Fibroblast of skin of right quadriceps (primary cell): ENCODE data around the gene KRTAP21-2.
"Not testable (repeated sequence)": the region's sequence is repeated elsewhere in the genome, so short reads cannot be mapped to it uniquely, and the experiment has no call there.

Source experiments
- DNase-seq: peaks from one replicate; pipeline ENCODE4 v3.0.0-alpha.2; 2013

KRTAP21-2 gene

DNA sequence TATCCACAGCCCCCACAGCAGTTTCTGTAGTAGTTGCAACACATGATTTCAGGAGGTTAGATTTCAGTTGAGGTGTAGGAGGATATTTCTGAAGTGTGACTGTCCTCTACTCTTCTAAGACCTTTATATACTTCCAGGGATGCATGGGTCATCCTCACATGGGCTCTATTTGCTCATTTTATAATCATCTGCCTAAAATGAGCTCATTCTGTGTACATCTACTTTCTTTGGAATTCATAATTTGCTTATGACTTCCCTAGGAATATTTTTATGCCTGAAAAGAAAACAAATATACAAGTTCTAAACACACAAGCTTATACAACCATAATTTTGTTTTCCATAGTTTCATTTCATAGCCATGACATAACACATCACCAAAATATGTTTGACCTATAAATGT, at the start of gene KRTAP21-2:
Gene KRTAP21-2, minus strand, starts transcription at position 101 of the 400 bp plus-strand sequence. Its CDS starts 57 bp downstream, at position 44.
- no peak for DNase-seq

DNA sequence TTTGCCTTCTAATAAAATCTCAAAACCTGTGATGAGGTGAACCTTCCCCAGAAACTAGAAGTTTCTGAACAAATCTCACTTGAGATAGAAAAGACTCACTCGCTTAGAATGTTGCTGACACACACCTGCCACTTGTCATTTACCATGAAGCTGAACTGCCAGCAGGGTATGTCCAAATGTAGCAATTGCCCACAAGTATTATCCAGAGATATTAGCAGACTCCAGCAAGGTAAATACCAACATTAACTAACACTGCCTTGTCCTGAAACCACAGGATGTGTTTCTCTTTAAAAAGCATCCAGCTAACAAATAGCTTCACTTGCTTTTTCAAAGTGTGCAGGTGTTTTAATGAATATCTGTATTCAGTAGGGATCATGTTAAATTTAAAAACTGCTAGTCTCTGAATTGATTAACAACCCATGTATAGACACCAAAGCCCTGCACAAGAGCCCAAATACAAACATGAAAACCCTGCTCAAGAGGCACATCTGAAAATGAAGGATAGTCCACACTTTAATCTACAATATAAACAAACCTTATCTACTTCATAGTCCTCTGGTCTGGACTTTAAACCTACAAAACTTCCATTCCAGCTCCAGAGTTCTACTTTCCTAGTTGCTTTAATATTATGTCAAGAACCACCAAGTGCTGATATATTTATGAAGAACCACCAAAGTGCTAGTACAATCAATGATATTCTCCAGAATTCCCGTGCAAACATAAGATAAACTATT, 46.7 kb upstream of the KRTAP21-2 start:
- DNase-seq: no peak

DNA sequence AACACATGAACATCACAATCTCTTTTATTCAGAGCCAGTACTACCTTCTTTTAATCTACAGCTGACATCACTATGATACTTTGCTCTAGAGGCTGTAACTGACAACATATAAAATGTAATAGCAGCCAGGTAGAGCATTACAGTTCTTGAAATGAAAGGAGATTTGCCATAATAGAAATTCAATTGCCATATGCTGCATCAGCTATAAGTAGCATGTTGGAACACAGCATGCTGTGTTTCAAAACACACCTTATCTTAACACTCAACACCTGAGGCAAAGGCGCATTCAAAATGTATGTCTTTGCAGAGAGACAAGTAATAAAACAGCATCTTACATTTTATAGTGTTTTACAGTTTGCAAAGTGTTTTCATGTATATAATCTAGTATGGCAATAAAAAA, 32.2 kb upstream of the KRTAP21-2 start:
- no peak for DNase-seq

GRCh38 chr21:30769724-30770431, 22.8 kb upstream of the KRTAP21-2 start:
- DNase-seq: no peak

- DNase-seq: no peak
These were observed 13.7 kb upstream of the KRTAP21-2 start for GRCh38 chr21:30760776-30761175.

- DNase-seq: peak; percentile 1
These were observed 11.2 kb upstream of the KRTAP21-2 start for GRCh38 chr21:30758306-30758705.

- DNase-seq: not testable (repeated sequence)
These were observed 8.3 kb upstream of the KRTAP21-2 start, which contains the start of gene KRTAP21-1 for GRCh38 chr21:30755328-30755727. Gene KRTAP21-1 (minus strand): TSS chr21:30755428. CDS start chr21:30755378, 50 bp downstream.

- DNase-seq: no peak
These were observed 6.6 kb downstream of the KRTAP21-2 start for GRCh38 chr21:30740462-30740861.

DNA sequence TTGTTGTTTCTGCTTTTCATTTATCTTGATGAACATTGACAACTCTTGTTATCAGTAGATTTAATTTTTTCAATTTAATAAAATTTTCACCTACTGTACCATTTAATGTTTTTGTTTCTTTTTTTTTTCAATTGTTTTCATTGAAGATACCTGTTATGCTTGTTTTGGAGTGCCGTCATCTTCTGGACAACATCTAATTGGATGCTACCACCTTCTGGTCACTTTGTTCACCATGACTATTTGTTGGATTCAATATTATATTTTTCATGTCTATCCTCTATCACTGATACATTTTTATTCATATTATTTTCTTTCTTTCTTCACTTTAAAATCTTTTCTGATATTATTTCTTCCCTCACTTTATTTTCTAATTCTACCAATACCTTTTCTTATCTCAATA, 14.0 kb downstream of the KRTAP21-2 start:
- DNase-seq: no peak

- no peak for DNase-seq
These were observed 20.3 kb downstream of the KRTAP21-2 start for GRCh38 chr21:30726726-30727125.

- DNase-seq: no peak
These were observed 27.7 kb downstream of the KRTAP21-2 start for GRCh38 chr21:30719401-30719800.

DNA sequence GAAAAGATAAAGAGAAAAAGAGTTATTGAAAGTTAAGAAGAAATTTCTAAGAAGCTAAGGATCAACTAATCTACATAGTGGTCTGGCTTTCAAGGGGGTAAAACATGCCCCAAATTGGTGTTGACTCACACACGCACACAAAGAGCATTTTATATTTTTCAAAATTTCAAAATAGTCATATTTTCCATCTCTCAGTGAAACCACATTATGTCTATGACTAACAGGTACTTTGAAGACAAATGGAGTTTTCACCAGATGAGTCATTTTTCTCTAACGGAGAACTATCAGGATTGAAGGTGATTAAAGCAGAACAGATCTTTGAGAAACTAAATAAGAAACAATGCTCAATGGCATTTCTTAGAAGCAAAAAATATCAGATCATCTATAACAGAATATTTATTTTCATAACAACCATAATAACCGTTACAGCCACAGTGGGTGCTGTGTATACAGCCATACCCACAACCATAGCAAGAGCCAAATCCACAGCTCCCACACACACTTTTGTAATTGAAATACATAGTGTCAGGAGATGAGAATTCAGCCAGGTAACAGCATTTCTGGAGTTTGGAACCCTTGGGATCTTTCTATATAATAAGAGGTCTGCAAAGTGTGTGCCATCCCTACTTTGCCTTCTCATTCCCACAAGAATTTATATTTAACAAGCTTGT, 28.7 kb downstream of the KRTAP21-2 start, which contains the start of gene KRTAP21-3:
Gene KRTAP21-3, minus strand, starts transcription at position 539 of the 671 bp plus-strand sequence. Its CDS starts 18 bp downstream, at position 521.
- peak; percentile 80 for DNase-seq

DNA sequence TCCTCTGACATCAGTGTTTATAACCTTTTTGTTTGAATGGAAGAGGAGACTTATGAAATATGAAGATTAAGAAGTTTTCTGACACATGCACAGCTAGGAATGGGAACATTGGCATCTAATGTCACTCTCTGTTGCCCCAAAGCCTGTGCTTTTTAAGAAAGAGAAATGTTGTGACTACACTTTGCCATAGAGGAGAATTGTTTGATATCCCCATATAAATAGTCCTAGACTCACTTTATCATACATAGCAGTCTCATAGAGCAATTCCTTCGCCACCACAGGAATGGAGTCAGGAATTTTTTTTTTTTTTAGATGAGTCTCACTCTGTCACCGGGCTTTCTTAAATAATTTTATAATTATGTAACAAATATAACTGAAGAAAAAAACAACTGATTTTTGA, 30.0 kb downstream of the KRTAP21-2 start:
- peak; percentile 26 for DNase-seq

- peak; percentile 21 for DNase-seq
These were observed 32.1 kb downstream of the KRTAP21-2 start for GRCh38 chr21:30714946-30715345.

DNA sequence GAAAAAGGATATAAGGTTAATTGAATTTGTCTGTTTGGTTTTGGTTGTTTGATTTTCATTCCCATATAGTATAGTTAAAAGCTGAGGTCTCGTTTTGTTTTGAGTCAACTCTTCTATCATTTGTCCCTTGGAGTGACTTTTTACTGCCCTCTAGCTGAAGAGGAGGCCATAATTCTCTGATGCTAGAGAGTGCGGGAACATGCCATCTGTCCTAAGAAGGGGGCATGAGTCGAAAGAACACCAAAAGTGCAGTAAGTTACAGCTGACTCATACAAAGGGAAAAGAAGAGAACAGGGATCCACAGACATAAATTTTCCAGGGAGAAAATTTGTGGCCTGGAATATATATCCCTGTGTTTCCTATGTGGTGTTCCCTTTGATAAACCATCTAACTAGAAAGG, 32.6 kb downstream of the KRTAP21-2 start:
- DNase-seq: peak; percentile 31

- peak; percentile 51 for DNase-seq
These were observed 33.3 kb downstream of the KRTAP21-2 start for GRCh38 chr21:30713766-30714165.

DNA sequence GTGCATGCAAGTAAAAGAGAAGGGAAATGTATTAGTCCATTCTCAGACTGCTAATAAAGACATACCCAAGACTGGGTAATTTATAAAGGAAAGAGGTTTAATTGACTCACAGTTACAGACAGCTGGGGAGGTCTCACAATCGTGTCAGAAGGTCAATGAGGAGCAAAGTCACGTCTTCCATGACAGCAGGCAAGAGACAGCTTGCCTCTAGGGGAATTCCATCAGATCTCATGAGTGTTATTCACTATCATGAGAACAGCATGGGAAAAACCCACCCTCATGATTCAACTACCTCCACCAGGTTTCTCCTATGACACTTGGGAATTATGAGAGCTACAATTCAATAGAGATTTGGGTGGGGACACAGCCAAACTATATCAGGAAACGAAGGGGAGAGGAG, 36.6 kb downstream of the KRTAP21-2 start:
- no peak for DNase-seq

GRCh38 chr21:30707409-30707808, 39.6 kb downstream of the KRTAP21-2 start:
- no peak for DNase-seq
